Measurements from ENCODE around the gene RAB40C.

DNA sequence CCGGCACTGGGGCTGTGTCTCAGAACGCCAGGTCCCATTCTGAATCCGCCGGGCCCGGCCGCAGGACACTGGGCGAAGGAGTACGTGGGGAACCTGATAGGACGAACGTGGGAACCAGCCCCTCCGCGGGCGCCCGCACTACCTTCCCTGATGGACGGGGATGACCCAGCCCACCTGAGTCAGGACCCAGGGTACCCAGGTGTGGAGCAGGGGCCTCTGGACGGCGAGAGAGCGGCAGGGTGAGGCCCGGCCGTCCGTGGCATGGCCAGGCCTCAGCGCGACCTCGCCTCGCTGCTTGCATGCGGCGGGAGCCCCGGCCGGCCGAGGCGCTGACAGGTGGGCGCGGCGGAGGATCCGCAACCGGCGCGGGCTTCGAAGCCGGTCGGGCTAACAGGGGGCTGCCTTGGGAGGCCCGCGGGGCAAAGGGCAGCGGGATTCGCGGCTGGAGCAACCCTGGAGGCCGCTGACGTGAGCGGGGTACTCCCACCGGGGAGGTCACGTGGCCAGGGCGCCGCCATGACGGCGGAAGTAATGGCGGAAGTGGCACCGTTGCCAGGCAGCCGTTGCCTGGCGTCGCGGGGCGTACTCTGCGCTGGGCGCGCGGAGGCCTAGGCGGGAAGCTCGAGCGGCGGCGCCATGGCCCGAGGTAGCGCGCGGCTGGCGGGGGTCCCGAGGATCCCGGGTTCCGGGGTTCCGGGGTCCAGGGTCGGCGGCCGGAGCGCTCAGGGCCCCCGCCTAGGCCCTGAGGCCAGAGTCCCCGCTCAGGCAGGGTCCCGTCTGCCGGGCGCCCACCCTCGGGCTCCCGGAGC is 59.1 kb downstream of the RAB40C start, which contains the start of gene WDR90:
- TF ChIP-seq EZH2 (IDR thresholded peaks at IDR 0.05; ENCODE audit: borderline replicate concordance, low read depth, low read length, severe bottlenecking), result no peak
- TF ChIP-seq, protein P1, sequence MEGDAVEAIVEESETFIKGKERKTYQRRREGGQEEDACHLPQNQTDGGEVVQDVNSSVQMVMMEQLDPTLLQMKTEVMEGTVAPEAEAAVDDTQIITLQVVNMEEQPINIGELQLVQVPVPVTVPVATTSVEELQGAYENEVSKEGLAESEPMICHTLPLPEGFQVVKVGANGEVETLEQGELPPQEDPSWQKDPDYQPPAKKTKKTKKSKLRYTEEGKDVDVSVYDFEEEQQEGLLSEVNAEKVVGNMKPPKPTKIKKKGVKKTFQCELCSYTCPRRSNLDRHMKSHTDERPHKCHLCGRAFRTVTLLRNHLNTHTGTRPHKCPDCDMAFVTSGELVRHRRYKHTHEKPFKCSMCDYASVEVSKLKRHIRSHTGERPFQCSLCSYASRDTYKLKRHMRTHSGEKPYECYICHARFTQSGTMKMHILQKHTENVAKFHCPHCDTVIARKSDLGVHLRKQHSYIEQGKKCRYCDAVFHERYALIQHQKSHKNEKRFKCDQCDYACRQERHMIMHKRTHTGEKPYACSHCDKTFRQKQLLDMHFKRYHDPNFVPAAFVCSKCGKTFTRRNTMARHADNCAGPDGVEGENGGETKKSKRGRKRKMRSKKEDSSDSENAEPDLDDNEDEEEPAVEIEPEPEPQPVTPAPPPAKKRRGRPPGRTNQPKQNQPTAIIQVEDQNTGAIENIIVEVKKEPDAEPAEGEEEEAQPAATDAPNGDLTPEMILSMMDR (IDR thresholded peaks at IDR 0.05; ENCODE audit: borderline replicate concordance, extremely low read depth, low read length, poor library complexity, severe bottlenecking), result no peak

All from DND-41 (cell line).